Stomach (tissue), 9 donors: ENCODE results near the gene PCDHB3. TPM values are rescaled to one million over a fixed set of nuclear protein-coding genes. Genes with fewer than 3 reads are reported as not detected.

Experiments used
- DNase-seq, 2 donors: peaks; one replicate each; pipeline versions ENCODE4 v3.0.0 to v3.0.0-alpha.2; 2013 to 2019
- H3K27ac ChIP-seq, 5 donors: fragments of 200-600 bp in 4 of 5; sonication (generic) in 4 of 5; one replicate each; pipeline ENCODE4 v1.5.1; 2013 to 2019; ENCODE audit warnings: mild to moderate bottlenecking in 1 of 5, moderate library complexity in 1 of 5
- H3K27me3 ChIP-seq, 3 donors: fragments of 200-600 bp; sonication (generic); one replicate each; pipeline ENCODE4 v1.5.1; 2017 to 2019; ENCODE audit warnings: mixed run types in 1 of 3
- H3K36me3 ChIP-seq, 4 donors: fragments of 200-600 bp; sonication (generic); 1 replicate in 3 of 4; 2 replicates in 1 of 4; pipeline ENCODE4 v1.5.1; 2016 to 2019
- H3K4me1 ChIP-seq, 4 donors: fragments of 200-600 bp; sonication (generic); one replicate each; pipeline ENCODE4 v1.5.1; 2016 to 2019
- H3K4me3 ChIP-seq, 4 donors: fragments of 200-600 bp; sonication (generic) in 3 of 4; one replicate each; pipeline ENCODE4 v1.5.1; 2016 to 2019; ENCODE audit warnings: mild to moderate bottlenecking in 1 of 4
- H3K9me3 ChIP-seq, 4 donors: fragments of 200-600 bp; sonication (generic); one replicate each; pipeline ENCODE4 v1.5.1; 2016 to 2019
- EP300 ChIP-seq: sonication (generic); formaldehyde crosslinking; IDR thresholded peaks from one replicate; pipeline ENCODE4 v1.6.1; 2017; ENCODE audit warnings: antibody characterized with exemption
- POLR2A ChIP-seq, 4 donors: fragments of 450-650 bp; IDR thresholded peaks; one replicate each; pipeline ENCODE4 v1.6.1; 2016; ENCODE audit warnings: antibody characterized with exemption in 4 of 4, control low read depth in 2 of 4, mild to moderate bottlenecking in 1 of 4, moderate library complexity in 1 of 4
- POLR2AphosphoS5 ChIP-seq, 3 donors: sonication (generic); formaldehyde crosslinking; IDR thresholded peaks; one replicate each; pipeline ENCODE4 v1.6.1; 2016; ENCODE audit warnings: antibody characterized with exemption in 3 of 3
- WGBS, 5 donors: extraction: QIAGEN DNeasy Blood & Tissue Kit in 3 of 5; methylation state at CpG; one replicate each; pipeline versions ENCODE4 v1.1.5 to v1.1.7; 2013 to 2018; 5-methylcytosine and 5-hydroxymethylcytosine counted together
- intact Hi-C: fragments of 100-400 bp; cut with DNase I; formaldehyde crosslinking; loops from one replicate; pipeline ENCODE4 v1.15.1; 2023; ENCODE audit warnings: low total_unique reads
- polyA plus RNA-seq, 3 donors: library from polyadenylated mRNA; stranded (reverse); fragments of 200-250 nt; gene quantifications; one replicate each; pipeline ENCODE4 v1.2.3, GENCODE V29; 2013
- total RNA-seq, 5 donors: library from RNA; depleted of rRNA; stranded (reverse); fragments of >200 nt; gene quantifications; one replicate each; pipeline versions ENCODE4 v1.1.0 to v1.2.3, GENCODE V29; 2014 to 2016
- TF ChIP-seq, protein P1 (sequence below), 7 experiments: fragments of 450-650 bp in 4 of 7; fragments of 200-600 bp in 3 of 7; sonication (generic) in 3 of 7; IDR thresholded peaks; one replicate each; pipeline ENCODE4 v1.5.1; 2016 to 2019; ENCODE audit warnings: antibody characterized with exemption in 7 of 7, control low read depth in 2 of 7, mild to moderate bottlenecking in 1 of 7
- donor health status: healthy with polysubstance abuse.
- donor health status: Bipolar disorder and iron deficiency.
- donor health status: healthy.

The PCDHB3 gene
- total and polyA plus RNA-seq, 8 donors, result 0.15 to 3.7 (median 0.38) TPM; not detected in 4

DNA sequence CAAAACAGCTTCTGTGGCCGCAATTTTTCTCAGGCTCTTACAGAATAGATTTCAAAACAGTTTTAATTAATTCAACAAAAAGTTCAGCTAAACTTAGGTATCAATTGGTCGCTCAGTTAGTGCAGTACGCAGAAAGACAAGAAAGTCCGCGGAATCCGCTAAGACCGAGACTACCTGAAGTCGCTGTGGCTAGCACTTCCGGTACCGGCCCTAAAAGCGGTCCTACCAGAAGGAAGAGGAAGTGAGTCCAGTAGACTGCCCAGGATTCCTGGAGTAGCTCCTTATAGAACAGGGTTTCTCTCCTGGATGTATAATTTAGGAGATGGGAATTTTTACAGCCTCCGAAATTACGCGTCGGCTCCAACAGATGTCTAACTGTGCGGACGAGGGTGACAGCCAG is 22.4 kb upstream of the PCDHB3 start:
- Histone ChIP-seq H3K4me1 (peaks cover 0 to 4% (median 0%) of the 10 kb centered on the region in 4 donors), H3K27ac (no peak overlapping the region), H3K4me3 (peak overlapping the region in 1 of 4 donors; percentile 30), H3K36me3 (no peaks in the 10 kb centered on the region), H3K9me3 (peaks cover 3 to 25% (median 21%) of the 10 kb centered on the region in 4 donors), H3K27me3 (peaks cover 0 to 43% (median 0%) of the 10 kb centered on the region in 3 donors)
- WGBS, 5 donors, result 45 to 52% (median 49%) methylated on average over 17 of the region's 17 CpGs
- no peak for DNase-seq
- TF ChIP-seq EP300 (no peak), POLR2AphosphoS5 (IDR thresholded peaks at IDR 0.05) (no peak), POLR2A (IDR thresholded peaks at IDR 0.05) (no peak)
- TF ChIP-seq, protein P1, sequence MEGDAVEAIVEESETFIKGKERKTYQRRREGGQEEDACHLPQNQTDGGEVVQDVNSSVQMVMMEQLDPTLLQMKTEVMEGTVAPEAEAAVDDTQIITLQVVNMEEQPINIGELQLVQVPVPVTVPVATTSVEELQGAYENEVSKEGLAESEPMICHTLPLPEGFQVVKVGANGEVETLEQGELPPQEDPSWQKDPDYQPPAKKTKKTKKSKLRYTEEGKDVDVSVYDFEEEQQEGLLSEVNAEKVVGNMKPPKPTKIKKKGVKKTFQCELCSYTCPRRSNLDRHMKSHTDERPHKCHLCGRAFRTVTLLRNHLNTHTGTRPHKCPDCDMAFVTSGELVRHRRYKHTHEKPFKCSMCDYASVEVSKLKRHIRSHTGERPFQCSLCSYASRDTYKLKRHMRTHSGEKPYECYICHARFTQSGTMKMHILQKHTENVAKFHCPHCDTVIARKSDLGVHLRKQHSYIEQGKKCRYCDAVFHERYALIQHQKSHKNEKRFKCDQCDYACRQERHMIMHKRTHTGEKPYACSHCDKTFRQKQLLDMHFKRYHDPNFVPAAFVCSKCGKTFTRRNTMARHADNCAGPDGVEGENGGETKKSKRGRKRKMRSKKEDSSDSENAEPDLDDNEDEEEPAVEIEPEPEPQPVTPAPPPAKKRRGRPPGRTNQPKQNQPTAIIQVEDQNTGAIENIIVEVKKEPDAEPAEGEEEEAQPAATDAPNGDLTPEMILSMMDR (IDR thresholded peaks at IDR 0.05), result no peak
- intact Hi-C loops, result no loop called here

DNA sequence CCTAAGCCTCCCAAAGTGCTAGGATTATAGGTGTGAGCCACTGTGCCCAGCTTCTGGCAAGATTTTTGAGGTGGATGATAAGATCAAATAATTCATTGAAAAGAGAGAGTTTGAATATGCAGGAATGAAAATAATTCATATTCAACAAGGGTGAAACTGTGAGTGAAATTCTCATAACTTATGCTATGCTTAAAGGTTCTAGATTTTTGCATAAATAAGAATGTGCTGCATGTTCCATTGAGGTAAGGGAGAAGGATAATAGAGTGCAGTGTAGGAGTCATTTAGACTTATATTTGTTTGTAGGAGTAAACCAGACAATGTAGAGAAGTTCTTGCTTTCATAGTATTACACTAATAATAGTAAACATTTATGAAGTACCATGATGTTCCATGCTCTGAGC is 18.0 kb upstream of the PCDHB3 start:
- Histone ChIP-seq H3K4me1 (peaks cover 0 to 12% (median 0%) of the 10 kb centered on the region in 4 donors), H3K9me3 (peaks cover 0 to 36% (median 26%) of the 10 kb centered on the region in 4 donors), H3K36me3 (no peaks in the 10 kb centered on the region), H3K27me3 (peaks cover 0 to 44% (median 0%) of the 10 kb centered on the region in 3 donors), H3K27ac (no peak overlapping the region), H3K4me3 (no peak overlapping the region)
- intact Hi-C loops, result no loop called here
- TF ChIP-seq POLR2A (IDR thresholded peaks at IDR 0.05) (no peak), EP300 (no peak), POLR2AphosphoS5 (IDR thresholded peaks at IDR 0.05) (no peak)
- TF ChIP-seq, protein P1 (IDR thresholded peaks at IDR 0.05), result no peak
- DNase-seq, result no peak

DNA sequence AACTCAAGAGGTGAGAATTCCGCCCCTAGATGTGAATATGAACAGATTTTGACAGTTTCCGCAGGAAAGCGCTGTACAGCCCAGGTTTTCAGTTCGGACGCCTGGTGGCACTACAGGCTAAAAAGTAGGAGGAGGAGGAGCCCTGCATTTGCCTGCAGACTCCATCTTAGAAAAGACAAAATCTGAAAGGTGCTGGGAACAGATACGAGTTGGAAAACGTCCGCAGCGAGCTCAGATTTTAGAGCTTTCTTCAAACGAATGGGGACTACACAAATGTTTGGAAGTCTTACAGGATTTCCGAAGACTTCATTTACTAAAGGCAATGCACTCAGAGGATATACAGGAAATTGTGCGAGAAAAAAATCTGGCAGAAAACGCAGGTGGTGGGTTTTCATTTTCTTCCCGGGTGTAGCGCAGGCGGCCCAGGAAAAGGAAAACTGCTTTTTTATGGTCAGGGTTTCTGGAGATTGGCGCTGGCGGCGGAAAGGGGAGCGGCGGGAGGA is 15.7 kb upstream of the PCDHB3 start:
- DNase-seq, result peak in 1 of 2 donors; percentile 51
- Histone ChIP-seq H3K9me3 (peaks cover 0 to 41% (median 14%) of the 10 kb centered on the region in 4 donors), H3K27ac (peak overlapping the region in 3 of 5 donors; percentile 10 to 54 (median 45)), H3K27me3 (peaks cover 0 to 28% (median 0%) of the 10 kb centered on the region in 3 donors), H3K36me3 (no peaks in the 10 kb centered on the region), H3K4me3 (peak overlapping the region; percentile 28 to 50 (median 34)), H3K4me1 (peaks cover 0 to 9% (median 0%) of the 10 kb centered on the region in 4 donors)
- 13 to 16% (median 14%) methylated on average over 21 of the region's 21 CpGs for whole genome bisulfite sequencing, 5 donors
- intact Hi-C loops, result no loop called here
- TF ChIP-seq, protein P1 (IDR thresholded peaks at IDR 0.05), result peak in 3 of 7 experiments; percentile 10 to 26 (median 16)
- TF ChIP-seq EP300, result no peak

DNA sequence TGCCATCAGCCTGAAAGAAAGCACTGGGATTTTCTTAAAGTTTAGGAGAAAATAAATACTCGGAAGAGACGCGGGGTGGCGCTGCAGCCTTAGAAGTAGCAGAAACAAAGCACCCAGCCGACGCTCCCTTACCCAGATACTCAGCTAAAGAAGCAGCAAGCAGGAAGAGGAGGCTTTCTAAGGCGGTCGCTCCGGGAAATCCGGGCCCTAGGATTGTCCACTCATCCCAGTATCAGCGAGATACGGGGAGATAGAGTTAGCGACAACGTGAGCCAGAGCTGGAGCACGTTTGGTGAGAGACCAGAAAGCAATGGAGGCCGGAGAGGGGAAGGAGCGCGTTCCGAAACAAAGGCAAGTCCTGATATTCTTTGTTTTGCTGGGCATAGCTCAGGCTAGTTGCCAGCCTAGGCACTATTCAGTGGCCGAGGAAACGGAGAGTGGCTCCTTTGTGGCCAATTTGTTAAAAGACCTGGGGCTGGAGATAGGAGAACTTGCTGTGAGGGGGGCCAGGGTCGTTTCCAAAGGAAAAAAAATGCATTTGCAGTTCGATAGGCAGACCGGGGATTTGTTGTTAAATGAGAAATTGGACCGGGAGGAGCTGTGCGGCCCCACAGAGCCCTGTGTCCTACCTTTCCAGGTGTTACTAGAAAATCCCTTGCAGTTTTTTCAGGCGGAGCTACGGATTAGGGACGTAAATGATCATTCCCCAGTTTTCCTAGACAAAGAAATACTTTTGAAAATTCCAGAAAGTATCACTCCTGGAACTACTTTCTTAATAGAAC is 5.6 kb upstream of the PCDHB3 start, which contains the start of gene PCDHB2:
TSS of gene PCDHB2 (plus strand) at position 135 of the 782 bp plus-strand sequence. CDS start at position 311, 176 bp downstream.
- TF ChIP-seq POLR2AphosphoS5 (IDR thresholded peaks at IDR 0.05), result no peak
- Histone ChIP-seq H3K4me3 (peak within 1 kb of the TSS in 3 of 4 donors; percentile 7 to 19 (median 8)), H3K27ac (no peak within 1 kb of the TSS), H3K36me3 (no peaks in the 10 kb centered on the region), H3K4me1 (no peaks in the 10 kb centered on the region), H3K9me3 (peaks cover 14 to 89% (median 70%) of the 10 kb centered on the region in 4 donors), H3K27me3 (peaks cover 0 to 43% (median 7%) of the 10 kb centered on the region in 3 donors)
- WGBS, 5 donors, result 14 to 22% (median 15%) methylated on average over 21 to 29 of the region's 29 CpGs
- DNase-seq, result peak in 1 of 2 donors; percentile 64
- intact Hi-C loops, result no loop called here
